Erythroblast (primary cell): ENCODE results near the gene TGFBR2.

ENCODE experiments used
- DNase-seq, 2 experiments: peaks; one replicate each; lab custom pipeline; 2025; lab: John Stamatoyannopoulos, UW
- GATA1 ChIP-seq: IDR thresholded peaks from 2 replicates; pipeline ENCODE4 v1.6.1; 2011; ENCODE audit warnings: low read depth, mild to moderate bottlenecking, control low read depth, low read length, moderate library complexity
- POLR2A ChIP-seq: IDR thresholded peaks from 2 replicates; pipeline ENCODE4 v1.6.1; 2011; ENCODE audit warnings: mild to moderate bottlenecking, low read length

Gene TGFBR2

DNA sequence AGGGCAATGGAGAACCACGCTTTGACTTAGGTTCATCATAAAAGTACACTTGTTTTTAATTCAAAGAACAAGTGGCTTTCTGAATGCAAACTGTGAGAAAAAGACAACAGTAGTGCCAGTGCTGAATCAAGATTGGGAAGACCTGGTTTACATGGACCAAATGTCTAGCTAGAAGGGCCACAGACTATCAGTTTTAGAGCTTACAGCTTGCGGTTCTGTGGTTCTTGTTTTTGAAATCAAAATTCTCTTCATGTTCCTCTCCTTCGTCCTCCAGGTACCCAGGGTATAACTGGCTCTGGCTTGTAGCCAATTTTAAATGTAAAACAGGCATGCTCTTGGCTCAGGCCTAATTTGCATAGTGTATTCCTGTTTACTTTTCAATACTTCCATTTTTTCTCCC lies 124.6 kb downstream of the TGFBR2 start:
- DNase-seq: no peak

GRCh38 chr3:30733209-30733608 lies 126.8 kb downstream of the TGFBR2 start:
- DNase-seq: no peak
- no peak for TF ChIP-seq POLR2A
- TF ChIP-seq GATA1: no peak

More for the DNA sequence above, 124.6 kb downstream of the TGFBR2 start:
- TF ChIP-seq GATA1 (no peak), POLR2A (no peak)

DNA sequence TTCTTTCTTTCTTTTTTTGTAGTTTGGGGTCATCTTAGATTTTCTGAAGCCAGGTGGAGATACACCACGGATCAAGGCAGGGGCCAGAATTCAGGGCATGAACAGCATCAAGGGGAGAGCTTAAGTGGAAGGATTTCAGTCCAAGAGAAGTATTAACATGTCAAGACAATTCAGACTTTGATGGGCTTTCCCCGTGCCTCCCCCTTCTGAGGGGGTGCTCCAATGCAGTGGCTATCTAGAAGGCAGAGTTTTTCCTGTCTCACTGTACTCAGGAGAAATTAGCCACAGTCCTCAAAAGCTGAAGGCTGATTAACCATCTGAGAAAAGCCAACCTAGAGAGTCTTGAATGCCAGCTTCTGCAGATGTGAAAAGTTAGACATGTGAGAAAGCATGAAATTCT lies 127.3 kb downstream of the TGFBR2 start:
- no peak for TF ChIP-seq POLR2A
- no peak for TF ChIP-seq GATA1
- no peak for DNase-seq

DNA sequence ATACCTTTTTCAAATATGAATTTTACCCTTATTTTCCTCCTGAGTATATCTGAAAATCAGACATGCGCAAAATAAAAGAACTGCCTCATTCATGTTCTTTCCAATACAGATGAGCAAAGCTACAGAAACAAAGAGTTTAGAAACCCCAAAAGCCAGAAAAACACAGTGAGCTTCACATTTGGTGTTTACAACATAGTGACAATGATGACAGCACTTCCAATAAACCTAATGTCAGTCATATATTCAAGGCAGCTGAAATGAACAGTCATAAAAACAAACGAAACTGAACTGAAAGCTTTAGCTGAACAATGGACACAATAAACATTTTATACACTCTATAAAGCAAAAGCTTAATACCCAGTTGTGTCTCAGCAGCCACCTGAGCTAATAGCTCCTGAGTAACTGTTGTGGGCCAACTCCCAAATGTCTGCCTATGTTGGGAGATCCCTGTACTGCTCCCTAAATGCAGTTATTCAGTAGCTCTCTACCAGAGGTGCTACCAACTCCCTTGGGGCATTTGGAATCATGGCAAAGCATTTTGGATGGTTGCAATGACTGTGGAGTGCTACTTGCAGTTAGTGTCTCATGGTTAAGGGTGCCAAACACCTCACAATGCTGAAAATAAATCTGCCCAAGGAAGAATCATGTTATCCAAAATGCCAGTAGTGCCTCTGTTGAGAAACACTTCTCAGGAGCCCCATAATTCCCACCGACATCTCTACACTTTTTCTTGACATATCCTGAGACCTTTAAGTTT lies 131.5 kb downstream of the TGFBR2 start:
- TF ChIP-seq GATA1 (no peak), POLR2A (no peak)
- no peak for DNase-seq

DNA sequence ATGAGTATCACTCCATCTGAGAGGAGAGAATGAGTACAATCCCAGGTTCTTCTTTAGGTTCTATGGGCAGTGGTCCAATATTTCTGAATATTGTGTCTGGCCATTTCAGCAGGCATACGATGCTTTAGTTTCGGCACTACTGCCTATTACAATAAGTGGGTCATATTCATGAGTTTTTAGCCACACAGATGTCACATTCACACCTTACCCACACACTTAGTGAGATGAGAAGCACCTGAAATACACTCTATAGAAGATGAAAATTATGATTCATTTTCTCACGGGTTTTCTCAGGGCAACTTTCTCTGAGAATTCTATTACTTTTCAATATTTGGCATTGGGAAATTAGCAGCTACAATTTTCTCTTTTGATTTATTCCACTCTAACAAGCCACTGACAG lies 132.2 kb downstream of the TGFBR2 start:
- TF ChIP-seq POLR2A: no peak
- TF ChIP-seq GATA1: no peak
- no peak for DNase-seq

GRCh38 chr3:30741889-30742288 lies 135.5 kb downstream of the TGFBR2 start:
- TF ChIP-seq GATA1: no peak
- no peak for TF ChIP-seq POLR2A
- DNase-seq: no peak

- DNase-seq: no peak
- TF ChIP-seq GATA1: no peak
- TF ChIP-seq POLR2A: no peak
Observed at GRCh38 chr3:30742796-30743619, 136.6 kb downstream of the TGFBR2 start.
